Measurements from ENCODE around the gene ABLIM1. TPM values are rescaled to one million over a fixed set of nuclear protein-coding genes. Genes with fewer than 3 reads are reported as not detected.
A peak's percentile ranks its signal among the peaks of the same experiment; 100 is the strongest.

The ABLIM1 gene
- total and polyA plus RNA-seq, 10 donors, result 11.0 to 59.4 (median 38.7) TPM

DNA sequence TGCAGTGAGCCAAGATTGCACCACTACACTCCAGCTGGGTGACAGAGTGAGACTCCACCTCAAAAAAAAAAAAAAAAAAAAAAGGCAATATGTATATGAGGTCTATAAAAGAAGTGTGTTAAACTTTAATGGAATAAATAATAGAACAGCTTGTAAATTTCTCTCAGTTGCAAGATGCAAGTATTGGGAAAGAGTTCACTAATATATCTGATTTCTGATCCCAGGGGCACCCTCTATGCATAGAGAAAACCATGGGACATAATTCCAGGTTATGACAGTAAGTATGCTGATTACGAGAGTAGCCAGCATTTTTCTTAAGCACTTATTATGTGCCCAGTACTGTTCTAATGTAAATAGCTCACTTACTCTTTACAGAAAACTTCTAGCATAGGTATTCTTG is 187.7 kb downstream of the ABLIM1 start:
- 81 to 100% (median 94%) methylated on average over 1 of the region's 1 CpG for WGBS, 5 donors
- Histone ChIP-seq H3K4me1 (peaks cover 0 to 12% (median 7%) of the 10 kb centered on the region in 6 donors), H3K27ac (no peak overlapping the region), H3K4me3 (no peak overlapping the region), H3K9me3 (no peaks in the 10 kb centered on the region), H3K27me3 (replicated peaks in 1 of 7) (no peaks in the 10 kb centered on the region), H3K36me3 (peaks cover 0 to 42% (median 0%) of the 10 kb centered on the region in 6 donors)
- TF ChIP-seq POLR2A (IDR thresholded peaks at IDR 0.05) (no peak), POLR2AphosphoS5 (IDR thresholded peaks at IDR 0.05) (no peak)
- TF ChIP-seq, protein P1, sequence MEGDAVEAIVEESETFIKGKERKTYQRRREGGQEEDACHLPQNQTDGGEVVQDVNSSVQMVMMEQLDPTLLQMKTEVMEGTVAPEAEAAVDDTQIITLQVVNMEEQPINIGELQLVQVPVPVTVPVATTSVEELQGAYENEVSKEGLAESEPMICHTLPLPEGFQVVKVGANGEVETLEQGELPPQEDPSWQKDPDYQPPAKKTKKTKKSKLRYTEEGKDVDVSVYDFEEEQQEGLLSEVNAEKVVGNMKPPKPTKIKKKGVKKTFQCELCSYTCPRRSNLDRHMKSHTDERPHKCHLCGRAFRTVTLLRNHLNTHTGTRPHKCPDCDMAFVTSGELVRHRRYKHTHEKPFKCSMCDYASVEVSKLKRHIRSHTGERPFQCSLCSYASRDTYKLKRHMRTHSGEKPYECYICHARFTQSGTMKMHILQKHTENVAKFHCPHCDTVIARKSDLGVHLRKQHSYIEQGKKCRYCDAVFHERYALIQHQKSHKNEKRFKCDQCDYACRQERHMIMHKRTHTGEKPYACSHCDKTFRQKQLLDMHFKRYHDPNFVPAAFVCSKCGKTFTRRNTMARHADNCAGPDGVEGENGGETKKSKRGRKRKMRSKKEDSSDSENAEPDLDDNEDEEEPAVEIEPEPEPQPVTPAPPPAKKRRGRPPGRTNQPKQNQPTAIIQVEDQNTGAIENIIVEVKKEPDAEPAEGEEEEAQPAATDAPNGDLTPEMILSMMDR (IDR thresholded peaks at IDR 0.05 in 8 of 11, conservative IDR thresholded peaks at IDR 0.05 in 3 of 11), result no peak
- DNase-seq, result no peak
- intact Hi-C loops (cut with DNase I; ENCODE audit: low total_unique reads), result loop anchor here (5.0 kb wide), 3 partner anchors 77 to 312 kb away; no protein-coding TSS in a partner anchor

DNA sequence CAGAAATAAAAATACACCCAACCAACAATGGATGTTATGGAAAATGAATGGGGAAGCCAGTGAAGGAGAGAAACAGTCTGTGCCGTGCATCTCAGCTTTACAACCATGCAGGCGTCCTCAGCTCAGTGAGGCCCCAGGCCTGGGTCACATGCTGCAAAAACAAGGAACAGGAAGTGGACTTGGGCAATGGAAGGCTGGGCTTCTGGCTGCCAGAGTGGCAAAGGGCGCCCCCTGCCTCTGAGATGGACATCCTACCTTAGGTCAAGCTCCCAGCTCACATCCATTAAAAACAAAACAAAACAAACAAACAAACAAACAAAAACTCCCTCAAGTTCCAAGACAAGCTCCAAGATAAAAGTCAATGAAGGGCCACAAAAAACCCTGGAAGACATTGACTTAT is 199.1 kb downstream of the ABLIM1 start:
- H3K4me1 ChIP-seq, result peaks cover 0 to 5% (median 0%) of the 10 kb centered on the region in 6 donors

DNA sequence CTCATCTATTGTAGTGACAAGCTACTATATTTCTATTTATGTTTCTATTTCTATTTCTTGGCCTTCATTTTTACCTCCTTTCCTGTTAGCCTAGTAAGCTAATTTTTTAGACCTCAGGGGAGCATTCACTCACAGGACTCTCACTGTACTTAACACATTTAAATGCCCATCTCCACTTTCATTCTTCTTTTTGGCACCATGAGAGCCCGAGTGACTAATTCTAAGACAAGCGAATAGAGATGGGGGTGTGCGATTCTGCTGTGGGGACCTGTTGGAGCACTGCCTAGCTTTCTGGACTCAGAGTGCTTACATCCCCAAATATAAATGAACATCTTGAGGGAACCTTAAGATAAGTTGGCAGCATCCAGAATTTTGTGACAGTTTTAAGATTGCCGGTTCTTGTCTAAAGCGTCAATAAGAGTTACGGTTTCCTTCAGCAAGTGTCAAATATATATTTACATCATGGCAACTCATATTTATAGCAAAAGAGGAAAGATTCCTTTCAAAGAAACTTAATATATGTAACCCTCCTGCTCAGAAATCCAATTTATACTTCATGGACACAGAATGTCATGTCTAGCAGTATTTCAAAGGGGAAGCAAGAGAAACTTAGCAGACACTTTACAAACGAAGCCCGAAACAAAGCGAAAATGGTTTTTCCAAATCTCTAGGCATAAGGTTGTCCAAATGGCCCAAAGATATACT is 199.7 kb downstream of the ABLIM1 start:
- no peak for TF ChIP-seq POLR2A (IDR thresholded peaks at IDR 0.05)
- intact Hi-C loops (cut with DNase I; ENCODE audit: low total_unique reads), result loop anchor here (10.0 kb wide), 1 partner anchor 154 kb away; no protein-coding TSS in a partner anchor
- Histone ChIP-seq H3K9me3 (no peaks in the 10 kb centered on the region), H3K36me3 (peaks cover 0 to 78% (median 2%) of the 10 kb centered on the region in 6 donors), H3K27ac (no peak overlapping the region), H3K4me1 (peaks cover 0 to 5% (median 0%) of the 10 kb centered on the region in 6 donors), H3K4me3 (no peak overlapping the region), H3K27me3 (replicated peaks in 1 of 7) (no peaks in the 10 kb centered on the region)
- WGBS, 5 donors, result 90 to 93% (median 91%) methylated on average over 9 of the region's 9 CpGs
- DNase-seq, result no peak

More for the DNA sequence above, 199.1 kb downstream of the ABLIM1 start:
- peaks cover 0 to 78% (median 2%) of the 10 kb centered on the region in 6 donors for H3K36me3 ChIP-seq
- WGBS, 5 donors, result 73 to 98% (median 82%) methylated on average over 3 of the region's 3 CpGs
- intact Hi-C loops (cut with DNase I; ENCODE audit: low total_unique reads), result loop anchor here (10.0 kb wide), 1 partner anchor 154 kb away; no protein-coding TSS in a partner anchor
- H3K4me3 ChIP-seq, result no peak overlapping the region
- H3K27ac ChIP-seq, result no peak overlapping the region
- DNase-seq, result peak; percentile 78
- TF ChIP-seq, protein P1 (IDR thresholded peaks at IDR 0.05 in 8 of 11, conservative IDR thresholded peaks at IDR 0.05 in 3 of 11), result peak in 9 of 11 experiments; percentile 21 to 68 (median 43)
- TF ChIP-seq POLR2A (IDR thresholded peaks at IDR 0.05) (no peak), POLR2AphosphoS5 (IDR thresholded peaks at IDR 0.05) (peak in 2 of 3 donors; percentile 10 to 30)
- H3K9me3 ChIP-seq, result no peaks in the 10 kb centered on the region
- H3K27me3 ChIP-seq (replicated peaks in 1 of 7), result no peaks in the 10 kb centered on the region

DNA sequence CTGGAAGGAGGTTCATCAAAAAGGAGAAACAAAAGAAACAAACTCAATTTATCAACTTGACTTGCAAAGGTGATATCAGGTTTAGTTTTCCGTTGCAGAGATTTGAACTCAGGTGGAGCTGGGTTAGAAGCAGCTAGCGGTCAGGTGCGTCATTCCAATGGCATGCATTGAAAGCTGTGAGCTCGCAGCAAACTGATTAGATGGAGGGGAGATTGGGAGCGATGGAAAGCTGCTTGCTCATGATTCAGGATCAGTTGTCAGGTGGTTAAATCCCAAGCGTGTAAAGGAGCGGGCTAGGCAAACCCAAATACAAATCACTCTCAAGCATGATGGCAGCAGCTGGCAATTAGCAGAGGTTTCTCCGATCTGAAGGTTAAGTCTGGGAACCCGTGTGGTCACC is 204.5 kb downstream of the ABLIM1 start:
- WGBS, 5 donors, result 95 to 98% (median 97%) methylated on average over 9 of the region's 9 CpGs
- H3K36me3 ChIP-seq, result peaks cover 0 to 66% (median 2%) of the 10 kb centered on the region in 6 donors
- no peak overlapping the region for H3K4me3 ChIP-seq
- H3K4me1 ChIP-seq, result peaks cover 0 to 9% (median 0%) of the 10 kb centered on the region in 6 donors
- intact Hi-C loops (cut with DNase I; ENCODE audit: low total_unique reads), result loop anchor here (10.0 kb wide), 1 partner anchor 149 kb away; no protein-coding TSS in a partner anchor
- H3K27me3 ChIP-seq (replicated peaks in 1 of 7), result no peaks in the 10 kb centered on the region
- no peak for DNase-seq
- H3K9me3 ChIP-seq, result no peaks in the 10 kb centered on the region
- TF ChIP-seq, protein P1 (IDR thresholded peaks at IDR 0.05 in 8 of 11, conservative IDR thresholded peaks at IDR 0.05 in 3 of 11), result no peak
- TF ChIP-seq POLR2AphosphoS5 (IDR thresholded peaks at IDR 0.05) (no peak), POLR2A (IDR thresholded peaks at IDR 0.05) (no peak)
- H3K27ac ChIP-seq, result no peak overlapping the region
